Activated gamma-delta T cell (primary cell): ENCODE measurements around the gene PEPD.

Experiments used
- DNase-seq: peaks from one replicate; lab custom pipeline; 2025; lab: John Stamatoyannopoulos, UW

PEPD gene

GRCh38 chr19:33355535-33355934 lies 166.1 kb downstream of the PEPD start:
- no peak for DNase-seq

- DNase-seq = no peak
Measured at GRCh38 chr19:33350538-33351309, 170.9 kb downstream of the PEPD start.

- no peak for DNase-seq
Measured at GRCh38 chr19:33349319-33350289, 172.0 kb downstream of the PEPD start.

GRCh38 chr19:33348301-33349010 lies 173.1 kb downstream of the PEPD start:
- no peak for DNase-seq

GRCh38 chr19:33347300-33347699 lies 174.3 kb downstream of the PEPD start:
- no peak for DNase-seq

- no peak for DNase-seq
Measured at GRCh38 chr19:33346665-33347064, 174.9 kb downstream of the PEPD start.

- DNase-seq = no peak
Measured at GRCh38 chr19:33345163-33345562, 176.4 kb downstream of the PEPD start.

- no peak for DNase-seq
Measured at GRCh38 chr19:33344573-33344925, 177.0 kb downstream of the PEPD start.

GRCh38 chr19:33343859-33344572 lies 177.6 kb downstream of the PEPD start:
- no peak for DNase-seq

- DNase-seq = no peak
Measured at GRCh38 chr19:33343301-33343700, 178.3 kb downstream of the PEPD start.

- DNase-seq = no peak
Measured at GRCh38 chr19:33340991-33341390, 180.6 kb downstream of the PEPD start.

GRCh38 chr19:33339016-33339984 lies 182.3 kb downstream of the PEPD start:
- DNase-seq = no peak
